ENCODE measurements around the gene PKN1.

Gene PKN1

DNA sequence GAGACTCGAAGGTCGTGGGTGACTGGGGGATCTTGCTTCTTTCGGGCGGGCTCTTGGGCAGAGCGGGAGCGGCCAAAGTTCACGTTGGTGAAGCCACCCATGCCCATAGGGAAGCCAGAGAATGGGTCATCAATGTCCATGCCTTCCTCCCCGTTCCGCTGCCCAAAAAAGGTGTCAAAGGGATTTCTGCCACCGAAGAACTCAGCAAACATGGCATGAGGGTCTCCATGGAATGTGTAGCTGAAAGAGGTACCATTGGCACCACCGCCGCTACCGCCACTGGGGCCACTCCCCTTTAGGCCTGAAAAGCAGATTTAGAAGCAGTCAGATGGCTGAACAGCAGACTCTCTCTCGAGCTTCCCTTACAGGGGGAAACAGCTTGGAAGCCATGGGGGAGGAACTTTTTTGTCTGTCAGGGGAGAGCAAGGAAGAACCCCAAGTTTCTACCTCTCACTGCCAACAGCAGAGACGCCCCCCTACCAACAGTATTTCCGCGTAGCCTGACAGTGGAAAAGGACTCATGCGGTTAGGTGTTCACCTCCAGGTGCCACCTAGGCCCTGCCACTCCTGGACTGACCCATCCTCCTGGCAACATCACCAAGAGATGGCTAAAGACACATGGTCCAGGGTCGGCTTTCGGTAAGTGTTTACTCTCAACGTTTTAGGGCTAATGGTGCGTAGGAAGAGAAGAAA is 83.8 kb downstream of the PKN1 start:
- no peak for DNase-seq

GRCh38 chr19:14517446-14517839 is 84.3 kb downstream of the PKN1 start:
- DNase-seq: no peak

GRCh38 chr19:14517840-14518505 is 84.9 kb downstream of the PKN1 start, which contains the start of gene DNAJB1:
TSS of gene DNAJB1 (minus strand) at chr19:14518397. CDS start at chr19:14518349, 48 bp downstream.
- DNase-seq: peak; percentile 37 to 60

- DNase-seq: no peak
These were observed 86.2 kb downstream of the PKN1 start for GRCh38 chr19:14519245-14519859.

- DNase-seq: no peak
These were observed 86.8 kb downstream of the PKN1 start for GRCh38 chr19:14519860-14520407.

DNA sequence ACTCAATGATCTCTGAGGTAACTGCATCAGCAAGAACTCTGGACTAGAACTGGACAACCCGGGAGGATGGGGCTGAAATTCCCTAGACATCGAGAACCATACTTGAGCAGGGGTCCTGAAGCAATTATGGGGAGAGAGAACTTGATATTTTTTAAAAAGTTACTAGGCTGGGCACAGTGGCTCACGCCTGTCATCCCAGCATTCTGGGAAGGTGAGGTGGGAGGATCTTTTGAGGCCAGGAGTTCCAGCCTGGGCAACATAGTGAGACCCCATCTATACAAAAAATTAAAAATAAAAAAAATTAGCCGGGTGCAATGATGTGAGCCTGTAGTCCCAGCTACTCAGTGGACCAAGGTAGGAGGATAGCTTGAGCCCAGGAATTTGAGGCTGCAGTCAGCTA is 87.4 kb downstream of the PKN1 start:
- no peak for DNase-seq
